GM19238 (cell line): ENCODE measurements around the gene NPAS1.

ENCODE experiments used
- DNase-seq: peaks from one replicate; pipeline ENCODE4 v3.0.0; 2011; ENCODE audit warnings: low spot score; ENCODE audit not compliant: insufficient read length

The NPAS1 gene

GRCh38 chr19:47020132-47020805 lies 632 bp downstream of the NPAS1 start:
- no peak for DNase-seq

GRCh38 chr19:47020992-47021496 lies 1.4 kb downstream of the NPAS1 start:
- no peak for DNase-seq

- DNase-seq = no peak
These were observed 2.0 kb downstream of the NPAS1 start for GRCh38 chr19:47021536-47022139.

- no peak for DNase-seq
These were observed 2.5 kb downstream of the NPAS1 start for GRCh38 chr19:47022140-47022536.

GRCh38 chr19:47022541-47023447 lies 3.2 kb downstream of the NPAS1 start:
- DNase-seq = no peak

GRCh38 chr19:47023448-47023794 lies 3.8 kb downstream of the NPAS1 start:
- no peak for DNase-seq

GRCh38 chr19:47024502-47024901 lies 4.9 kb downstream of the NPAS1 start:
- DNase-seq = no peak

- no peak for DNase-seq
These were observed 6.5 kb downstream of the NPAS1 start for GRCh38 chr19:47026156-47026555.

GRCh38 chr19:47026889-47027288 lies 7.3 kb downstream of the NPAS1 start:
- no peak for DNase-seq

- DNase-seq = no peak
These were observed 8.0 kb downstream of the NPAS1 start for GRCh38 chr19:47027586-47028088.

- DNase-seq = no peak
These were observed 8.6 kb downstream of the NPAS1 start for GRCh38 chr19:47028195-47028601.

GRCh38 chr19:47032171-47032811 lies 12.7 kb downstream of the NPAS1 start:
- peak; percentile 79 for DNase-seq

GRCh38 chr19:47035127-47036096 lies 15.8 kb downstream of the NPAS1 start:
- DNase-seq = peak; percentile 98

GRCh38 chr19:47036097-47036651 lies 16.5 kb downstream of the NPAS1 start:
- no peak for DNase-seq

GRCh38 chr19:47037766-47038165 lies 18.1 kb downstream of the NPAS1 start:
- no peak for DNase-seq

GRCh38 chr19:47039239-47039874 lies 19.7 kb downstream of the NPAS1 start:
- no peak for DNase-seq

- DNase-seq = no peak
These were observed 21.2 kb downstream of the NPAS1 start for GRCh38 chr19:47040869-47041268.

- no peak for DNase-seq
These were observed 25.6 kb downstream of the NPAS1 start for GRCh38 chr19:47044946-47045866.
